Measurements from ENCODE around the gene PARP1.

DNA sequence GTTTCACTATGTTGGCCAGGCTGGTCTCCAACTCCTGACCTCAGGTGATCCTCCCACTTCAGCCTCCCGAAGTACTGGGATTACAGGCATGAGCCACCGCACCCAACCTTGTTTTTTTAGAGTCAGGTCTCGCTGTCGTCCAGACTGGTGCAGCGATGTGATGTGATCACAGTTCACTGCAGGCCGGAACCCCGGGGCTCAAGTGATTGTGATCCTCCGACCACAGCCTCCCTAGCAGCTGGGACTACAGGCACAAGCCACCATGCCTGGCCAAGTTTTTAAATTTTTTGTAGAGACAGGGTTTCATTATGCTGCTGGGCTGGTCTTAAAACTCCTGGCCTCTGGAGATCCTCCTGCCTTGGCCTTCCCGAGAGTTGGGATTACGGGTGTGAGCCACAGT lies 52.9 kb downstream of the PARP1 start:
- TF ChIP-seq YY1 (IDR thresholded peaks at IDR 0.05; ENCODE audit: insufficient read depth, insufficient read length) = no peak
- no peak for TF ChIP-seq SUZ12 (IDR thresholded peaks at IDR 0.05; ENCODE audit: extremely low read depth, insufficient read depth, insufficient read length)
- TF ChIP-seq ZNF274 (IDR thresholded peaks at IDR 0.05; ENCODE audit: low read depth, low read length) = no peak

Measured in NT2/D1 (cell line).